GM04503 (cell line): ENCODE data around the gene TRIM71.
"Not testable (repeated sequence)": the region's sequence is repeated elsewhere in the genome, so short reads cannot be mapped to it uniquely, and the experiment has no call there.

Experiments used
- DNase-seq: peaks from one replicate; pipeline ENCODE4 v3.0.0-alpha.2; 2012; ENCODE audit warnings: low read depth

TRIM71 gene

GRCh38 chr3:32819551-32820348, 2.0 kb downstream of the TRIM71 start:
- no peak for DNase-seq

- DNase-seq: no peak
Observed at GRCh38 chr3:32820430-32820829, 2.6 kb downstream of the TRIM71 start.

- DNase-seq: no peak
Observed at GRCh38 chr3:32820971-32821685, 3.3 kb downstream of the TRIM71 start.

GRCh38 chr3:32821686-32822296, 4.0 kb downstream of the TRIM71 start:
- no peak for DNase-seq

GRCh38 chr3:32822609-32823498, 5.1 kb downstream of the TRIM71 start:
- no peak for DNase-seq

GRCh38 chr3:32823641-32824184, 5.9 kb downstream of the TRIM71 start:
- not testable (repeated sequence) for DNase-seq

GRCh38 chr3:32825601-32826375, 8.0 kb downstream of the TRIM71 start:
- DNase-seq: no peak

GRCh38 chr3:32831062-32831461, 13.3 kb downstream of the TRIM71 start:
- DNase-seq: no peak

GRCh38 chr3:32831791-32832190, 14.0 kb downstream of the TRIM71 start:
- DNase-seq: no peak

- no peak for DNase-seq
Observed at GRCh38 chr3:32832193-32832592, 14.4 kb downstream of the TRIM71 start.

- no peak for DNase-seq
Observed at GRCh38 chr3:32835049-32835371, 17.2 kb downstream of the TRIM71 start.

- no peak for DNase-seq
Observed at GRCh38 chr3:32835961-32836360, 18.2 kb downstream of the TRIM71 start.

GRCh38 chr3:32836601-32837000, 18.8 kb downstream of the TRIM71 start:
- no peak for DNase-seq

GRCh38 chr3:32837366-32837765, 19.6 kb downstream of the TRIM71 start:
- no peak for DNase-seq

GRCh38 chr3:32837789-32838188, 20.0 kb downstream of the TRIM71 start:
- no peak for DNase-seq

- DNase-seq: no peak
Observed at GRCh38 chr3:32839714-32840085, 21.9 kb downstream of the TRIM71 start.

- DNase-seq: no peak
Observed at GRCh38 chr3:32840086-32840841, 22.5 kb downstream of the TRIM71 start.

- no peak for DNase-seq
Observed at GRCh38 chr3:32841341-32841740, 23.5 kb downstream of the TRIM71 start.

- no peak for DNase-seq
Observed at GRCh38 chr3:32841867-32842470, 24.2 kb downstream of the TRIM71 start.

GRCh38 chr3:32842531-32842931, 24.7 kb downstream of the TRIM71 start:
- DNase-seq: no peak
